Stimulated activated CD8-positive, alpha-beta memory T cell treated with anti-CD3 and anti-CD28 coated beads, Interleukin-4, amount 100 ng/mL, for 4 hours (primary cell): ENCODE results near the gene UNC93B1.

Experiments used
- DNase-seq, 2 donors: peaks; one replicate each; pipeline ENCODE4 v3.0.0-alpha.2; 2020; ENCODE audit warnings: low read depth in 2 of 2, low spot score in 1 of 2

UNC93B1 gene

GRCh38 chr11:68003846-68004550 lies at the start of gene UNC93B1:
Gene UNC93B1, minus strand, starts transcription at chr11:68004097. Its CDS starts 54 bp downstream, at chr11:68004043.
- DNase-seq = peak; percentile 31 to 61

GRCh38 chr11:68053117-68053516 lies 49.2 kb upstream of the UNC93B1 start:
- no peak for DNase-seq

GRCh38 chr11:68052137-68052873 lies 48.4 kb upstream of the UNC93B1 start:
- DNase-seq = no peak

- no peak for DNase-seq
Observed at GRCh38 chr11:68051191-68052136, 47.6 kb upstream of the UNC93B1 start.

GRCh38 chr11:68050371-68050841 lies 46.5 kb upstream of the UNC93B1 start:
- no peak for DNase-seq

- no peak for DNase-seq
Observed at GRCh38 chr11:68049509-68050370, 45.8 kb upstream of the UNC93B1 start.

GRCh38 chr11:68048681-68049508 lies 45.0 kb upstream of the UNC93B1 start:
- DNase-seq = no peak

- no peak for DNase-seq
Observed at GRCh38 chr11:68047437-68048290, 43.8 kb upstream of the UNC93B1 start.

- no peak for DNase-seq
Observed at GRCh38 chr11:68044898-68045351, 41.0 kb upstream of the UNC93B1 start.

- DNase-seq = no peak
Observed at GRCh38 chr11:68044145-68044813, 40.4 kb upstream of the UNC93B1 start.

- DNase-seq = no peak
Observed at GRCh38 chr11:68043349-68044144, 39.6 kb upstream of the UNC93B1 start.

- no peak for DNase-seq
Observed at GRCh38 chr11:68043029-68043348, 39.1 kb upstream of the UNC93B1 start.

GRCh38 chr11:68042219-68043028 lies 38.5 kb upstream of the UNC93B1 start:
- no peak for DNase-seq

GRCh38 chr11:68041617-68042218 lies 37.8 kb upstream of the UNC93B1 start:
- DNase-seq = no peak

GRCh38 chr11:68040957-68041591 lies 37.2 kb upstream of the UNC93B1 start:
- DNase-seq = no peak
